ENCODE results near the gene DUOXA1. TPM values are rescaled to one million over a fixed set of nuclear protein-coding genes. Genes with fewer than 3 reads are reported as not detected.

The DUOXA1 gene
- total RNA-seq, 6 experiments from 2014 or later, result not detected

DNA sequence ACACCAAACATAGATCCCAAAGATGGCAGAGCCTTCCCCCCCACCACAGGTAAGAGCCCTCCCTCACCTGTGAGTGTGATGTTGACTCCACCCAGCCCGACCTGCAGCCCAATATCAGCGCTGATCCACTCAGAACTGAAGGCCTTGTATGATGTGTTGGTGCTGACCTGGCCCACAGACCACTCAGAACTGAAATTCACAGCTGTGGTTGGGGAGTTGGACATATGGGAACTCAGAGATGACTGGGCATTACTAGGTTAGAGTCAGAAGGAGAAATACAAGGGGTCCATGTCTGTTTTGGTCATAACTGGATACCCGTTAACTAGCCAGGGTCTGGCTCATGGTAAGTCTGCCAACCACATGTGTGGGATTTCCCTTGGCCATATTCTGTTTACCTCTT, 8.7 kb downstream of the DUOXA1 start:
- no peak overlapping the region for H3K4me3 ChIP-seq
- TF ChIP-seq, protein P1, sequence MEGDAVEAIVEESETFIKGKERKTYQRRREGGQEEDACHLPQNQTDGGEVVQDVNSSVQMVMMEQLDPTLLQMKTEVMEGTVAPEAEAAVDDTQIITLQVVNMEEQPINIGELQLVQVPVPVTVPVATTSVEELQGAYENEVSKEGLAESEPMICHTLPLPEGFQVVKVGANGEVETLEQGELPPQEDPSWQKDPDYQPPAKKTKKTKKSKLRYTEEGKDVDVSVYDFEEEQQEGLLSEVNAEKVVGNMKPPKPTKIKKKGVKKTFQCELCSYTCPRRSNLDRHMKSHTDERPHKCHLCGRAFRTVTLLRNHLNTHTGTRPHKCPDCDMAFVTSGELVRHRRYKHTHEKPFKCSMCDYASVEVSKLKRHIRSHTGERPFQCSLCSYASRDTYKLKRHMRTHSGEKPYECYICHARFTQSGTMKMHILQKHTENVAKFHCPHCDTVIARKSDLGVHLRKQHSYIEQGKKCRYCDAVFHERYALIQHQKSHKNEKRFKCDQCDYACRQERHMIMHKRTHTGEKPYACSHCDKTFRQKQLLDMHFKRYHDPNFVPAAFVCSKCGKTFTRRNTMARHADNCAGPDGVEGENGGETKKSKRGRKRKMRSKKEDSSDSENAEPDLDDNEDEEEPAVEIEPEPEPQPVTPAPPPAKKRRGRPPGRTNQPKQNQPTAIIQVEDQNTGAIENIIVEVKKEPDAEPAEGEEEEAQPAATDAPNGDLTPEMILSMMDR (IDR thresholded peaks at IDR 0.05), result no peak
- TF ChIP-seq POLR2A (IDR thresholded peaks at IDR 0.05), result no peak
- no peak for ATAC-seq
- peaks cover 4 to 6% of the 10 kb centered on the region in 2 donors for H3K27me3 ChIP-seq
- DNase-seq, result no peak
- 100% methylated on average over 1 of the region's 3 CpGs for whole genome bisulfite sequencing (ENCODE audit: insufficient coverage, low coverage, low lambda C conversion rate, missing lambda C conversion rate)
- no peak overlapping the region for H3K27ac ChIP-seq
- H3K36me3 ChIP-seq, result no peaks in the 10 kb centered on the region
- H3K9me3 ChIP-seq, result no peaks in the 10 kb centered on the region
- H3K4me1 ChIP-seq, result peaks cover 0 to 5% (median 2%) of the 10 kb centered on the region in 4 donors
- intact Hi-C loops (cut with DNase I), result no loop called here

DNA sequence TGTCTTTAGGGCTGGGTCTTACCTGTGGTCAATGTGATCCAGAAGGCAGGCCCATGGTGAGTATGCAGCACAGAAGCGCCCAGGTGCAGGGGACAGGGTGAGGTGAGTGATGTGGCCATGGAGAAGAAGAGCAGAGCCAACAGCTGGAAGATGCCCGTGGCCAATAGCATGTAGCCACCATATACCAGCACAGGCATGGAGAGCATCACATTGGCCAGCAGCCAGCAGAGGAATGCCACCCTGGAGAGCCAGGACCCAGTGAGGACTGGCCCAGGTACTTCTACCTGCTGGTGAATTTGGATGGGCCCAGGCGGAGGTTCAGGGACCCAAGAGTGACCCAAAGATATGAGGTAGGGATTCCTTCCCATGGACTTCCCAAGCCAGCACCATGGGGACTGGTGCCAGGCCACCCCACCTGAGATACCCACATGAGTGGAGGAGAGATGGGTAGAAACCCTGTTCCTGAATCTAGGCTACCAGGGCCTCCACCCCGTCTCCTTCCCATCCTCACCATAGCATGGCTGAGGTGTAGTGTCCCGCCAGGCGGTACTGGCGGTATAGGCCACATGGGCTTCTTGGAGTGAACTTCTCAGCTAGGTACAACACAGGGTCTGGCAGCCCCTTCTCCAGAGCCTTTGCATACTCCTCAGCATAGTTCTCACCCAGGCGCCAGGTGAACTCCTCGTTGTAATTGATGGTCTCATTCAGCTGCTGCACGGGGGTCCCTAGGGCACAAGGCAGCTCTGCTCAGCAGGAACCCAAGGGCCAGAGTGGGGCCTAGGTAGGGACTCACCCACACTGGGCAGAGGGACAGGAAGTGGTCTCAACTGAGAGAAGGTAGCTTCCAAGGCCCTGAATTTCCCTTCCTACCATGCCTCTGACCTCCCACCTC, 9.4 kb downstream of the DUOXA1 start:
- Histone ChIP-seq H3K27me3 (peaks cover 4 to 6% of the 10 kb centered on the region in 2 donors), H3K9me3 (no peaks in the 10 kb centered on the region), H3K4me3 (no peak overlapping the region), H3K36me3 (no peaks in the 10 kb centered on the region), H3K4me1 (peaks cover 0 to 5% (median 2%) of the 10 kb centered on the region in 4 donors), H3K27ac (no peak overlapping the region)
- no peak for TF ChIP-seq POLR2A (IDR thresholded peaks at IDR 0.05)
- TF ChIP-seq, protein P1 (IDR thresholded peaks at IDR 0.05), result no peak
- WGBS (ENCODE audit: insufficient coverage, low coverage, low lambda C conversion rate, missing lambda C conversion rate), result 100% methylated on average over 3 of the region's 10 CpGs
- intact Hi-C loops (cut with DNase I), result no loop called here
- DNase-seq (no peak), ATAC-seq (no peak)

DNA sequence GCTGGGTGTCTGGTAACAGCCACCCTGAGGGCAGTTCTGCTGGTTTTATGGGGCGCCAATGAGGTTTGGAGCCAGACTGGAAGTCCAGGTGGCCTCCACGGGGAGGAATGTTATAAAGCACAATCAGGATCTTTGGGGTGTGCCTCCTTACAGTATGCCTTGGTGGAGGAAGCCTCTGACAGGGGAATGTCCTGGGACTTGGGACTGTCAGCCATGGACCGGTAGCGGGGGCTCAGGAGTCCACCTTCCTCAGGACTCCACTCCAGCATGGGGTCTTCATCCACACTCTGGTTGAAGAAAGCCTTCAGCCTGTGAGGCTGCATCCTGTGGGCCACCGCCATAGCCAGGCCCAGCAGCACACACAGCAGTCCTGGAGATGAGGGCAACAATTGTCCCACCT, 10.7 kb downstream of the DUOXA1 start:
- Histone ChIP-seq H3K4me3 (no peak overlapping the region), H3K9me3 (no peaks in the 10 kb centered on the region), H3K27ac (no peak overlapping the region), H3K4me1 (peaks cover 0 to 13% (median 2%) of the 10 kb centered on the region in 4 donors), H3K36me3 (no peaks in the 10 kb centered on the region), H3K27me3 (peaks cover 4 to 6% of the 10 kb centered on the region in 2 donors)
- WGBS (ENCODE audit: insufficient coverage, low coverage, low lambda C conversion rate, missing lambda C conversion rate), result no CpG with 5 or more reads among the region's 5 CpGs
- intact Hi-C loops (cut with DNase I), result loop anchor here (5.0 to 10.0 kb wide), 2 partner anchors 152 to 154 kb away; no protein-coding TSS in a partner anchor
- DNase-seq (no peak), ATAC-seq (no peak)
- TF ChIP-seq, protein P1 (IDR thresholded peaks at IDR 0.05), result no peak
- TF ChIP-seq POLR2A (IDR thresholded peaks at IDR 0.05), result no peak

DNA sequence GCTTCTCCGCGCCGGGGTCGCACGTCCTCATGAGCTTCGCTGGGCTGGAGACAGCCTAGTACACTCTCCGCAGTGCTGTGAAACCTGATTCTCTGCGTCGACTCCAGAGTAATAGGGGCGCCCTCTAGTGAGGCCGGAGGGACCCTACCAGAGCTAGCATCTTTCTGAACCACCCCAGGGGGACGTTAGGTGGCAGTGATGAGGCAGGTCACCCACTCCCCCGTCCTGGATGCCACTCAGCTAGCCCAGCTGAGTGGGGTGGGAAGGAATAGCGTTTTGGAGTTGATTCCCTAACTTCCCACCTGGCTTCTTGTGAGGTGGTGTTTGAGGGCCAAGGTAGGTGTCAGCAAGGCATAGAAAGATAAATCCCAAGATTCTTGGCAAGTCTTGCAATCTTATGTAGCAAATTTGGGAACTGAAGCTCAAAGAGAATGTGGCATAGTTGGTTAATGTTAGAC, 11.5 kb downstream of the DUOXA1 start:
- Histone ChIP-seq H3K27me3 (peaks cover 4 to 6% of the 10 kb centered on the region in 2 donors), H3K4me3 (peak overlapping the region in 2 of 3 donors; percentile 16 to 24), H3K4me1 (peaks cover 0 to 13% (median 2%) of the 10 kb centered on the region in 4 donors), H3K36me3 (no peaks in the 10 kb centered on the region), H3K9me3 (no peaks in the 10 kb centered on the region), H3K27ac (no peak overlapping the region)
- intact Hi-C loops (cut with DNase I), result loop anchor here (5.0 to 10.0 kb wide), 2 partner anchors 151 to 153 kb away; no protein-coding TSS in a partner anchor
- ATAC-seq (peak; percentile 95 to 99 (median 96)), DNase-seq (peak; percentile 85 to 90 (median 89))
- WGBS (ENCODE audit: insufficient coverage, low coverage, low lambda C conversion rate, missing lambda C conversion rate), result under 1% methylated on average over 13 of the region's 14 CpGs
- TF ChIP-seq POLR2A (IDR thresholded peaks at IDR 0.05), result no peak
- TF ChIP-seq, protein P1 (IDR thresholded peaks at IDR 0.05), result peak; percentile 94 to 100 (median 99)
